CD14-positive monocyte (primary cell): Measurements from ENCODE around the gene MSL2. TPM values are rescaled to one million over a fixed set of nuclear protein-coding genes. Genes with fewer than 3 reads are reported as not detected.
A peak's percentile ranks its signal among the peaks of the same experiment; 100 is the strongest.

Source experiments
- DNase-seq, 3 donors: peaks; one replicate each; pipeline ENCODE4 v3.0.0-alpha.2; 2011 to 2022
- H2AFZ ChIP-seq: 2 replicates; pipeline ENCODE4 v1.6.0; 2012; ENCODE audit warnings: mild to moderate bottlenecking, low read depth, low read length, inconsistent platforms; ENCODE audit not compliant: insufficient read depth, poor library complexity, severe bottlenecking
- H3K27ac ChIP-seq, 2 donors: 1 replicate in 1 of 2; 2 replicates in 1 of 2; pipeline ENCODE4 v1.5.1; 2012 to 2013; ENCODE audit warnings: low read length in 2 of 2, control low read depth in 1 of 2, inconsistent platforms in 1 of 2, low read depth in 1 of 2, mild to moderate bottlenecking in 1 of 2
- H3K27me3 ChIP-seq, 2 donors: one replicate each; pipeline versions ENCODE4 v1.6.0 to v1.6.1; 2011 to 2013; ENCODE audit warnings: low read length in 2 of 2; ENCODE audit not compliant: control insufficient read depth in 2 of 2, insufficient read depth in 2 of 2
- H3K36me3 ChIP-seq, 2 donors: replicated peaks in 1 of 2; 1 replicate in 1 of 2; 2 replicates in 1 of 2; pipeline versions ENCODE4 v1.5.1 to v1.6.1; 2012 to 2013; ENCODE audit warnings: low read length in 2 of 2, control low read depth in 1 of 2, inconsistent platforms in 1 of 2, mild to moderate bottlenecking in 1 of 2; ENCODE audit not compliant: insufficient read depth in 2 of 2, control insufficient read depth in 1 of 2
- H3K4me1 ChIP-seq, 2 donors: 1 replicate in 1 of 2; 2 replicates in 1 of 2; pipeline versions ENCODE4 v1.5.1 to v1.6.1; 2012 to 2013; ENCODE audit warnings: low read length in 2 of 2, control low read depth in 1 of 2, inconsistent platforms in 1 of 2, mild to moderate bottlenecking in 1 of 2, moderate library complexity in 1 of 2; ENCODE audit not compliant: insufficient read depth in 2 of 2, control insufficient read depth in 1 of 2
- H3K4me2 ChIP-seq: replicated peaks from 2 replicates; pipeline ENCODE3; 2012; ENCODE audit warnings: low read length, moderate library complexity, mild to moderate bottlenecking; ENCODE audit not compliant: poor library complexity, severe bottlenecking; ENCODE audit errors: extremely low read depth
- H3K4me3 ChIP-seq, 3 experiments: fragments of 200-600 bp in 1 of 3; sonication (generic) in 1 of 3; replicated peaks in 1 of 3; 1 replicate in 2 of 3; 2 replicates in 1 of 3; pipeline ENCODE4 v1.5.1; 2011 to 2013; ENCODE audit warnings: low read length in 3 of 3, mild to moderate bottlenecking in 3 of 3, control low read depth in 2 of 3, low read depth in 2 of 3, inconsistent platforms in 1 of 3, moderate library complexity in 1 of 3
- H3K79me2 ChIP-seq: 2 replicates; pipeline ENCODE4 v1.6.0; 2012; ENCODE audit warnings: mild to moderate bottlenecking, control low read depth, inconsistent platforms, low read length, moderate library complexity; ENCODE audit not compliant: insufficient read depth
- H3K9ac ChIP-seq: 2 replicates; pipeline ENCODE4 v1.6.0; 2017; ENCODE audit warnings: low read length, mild to moderate bottlenecking; ENCODE audit not compliant: insufficient read depth, poor library complexity, severe bottlenecking
- H3K9me3 ChIP-seq, 2 donors: replicated peaks in 1 of 2; 1 replicate in 1 of 2; 2 replicates in 1 of 2; pipeline versions ENCODE4 v1.5.1 to v1.6.1; 2012 to 2013; ENCODE audit warnings: low read length in 2 of 2, control low read depth in 1 of 2; ENCODE audit not compliant: control insufficient read depth in 1 of 2, insufficient read depth in 1 of 2
- H4K20me1 ChIP-seq: 2 replicates; pipeline ENCODE4 v1.6.0; 2012; ENCODE audit warnings: mild to moderate bottlenecking, low read length, control low read depth, moderate library complexity; ENCODE audit not compliant: insufficient read depth
- H3K27ac Mint-ChIP-seq, 7 donors: one replicate each; pipeline ENCODE4 v1.8.0; 2020; ENCODE audit warnings: mild to moderate bottlenecking in 7 of 7, mixed read lengths in 7 of 7, moderate library complexity in 6 of 7, inconsistent platforms in 2 of 7
- H3K27me3 Mint-ChIP-seq, 3 donors: one replicate each; pipeline ENCODE4 v1.8.0; 2021 to 2022; ENCODE audit warnings: low read depth in 3 of 3, mild to moderate bottlenecking in 3 of 3, mixed read lengths in 3 of 3, moderate library complexity in 3 of 3, inconsistent platforms in 1 of 3
- H3K36me3 Mint-ChIP-seq, 2 donors: one replicate each; pipeline ENCODE4 v1.8.0; 2020; ENCODE audit warnings: mixed read lengths in 2 of 2, inconsistent platforms in 1 of 2, mild to moderate bottlenecking in 1 of 2
- H3K4me1 Mint-ChIP-seq: one replicate; pipeline ENCODE4 v1.8.0; 2020; ENCODE audit warnings: mild to moderate bottlenecking, mixed read lengths
- H3K4me3 Mint-ChIP-seq, 2 donors: one replicate each; pipeline ENCODE4 v1.8.0; 2020; ENCODE audit warnings: mild to moderate bottlenecking in 2 of 2, mixed read lengths in 2 of 2, moderate library complexity in 1 of 2
- H3K9me3 Mint-ChIP-seq, 7 donors: one replicate each; pipeline ENCODE4 v1.8.0; 2020 to 2022; ENCODE audit warnings: mixed read lengths in 7 of 7, mild to moderate bottlenecking in 6 of 7, moderate library complexity in 6 of 7, inconsistent platforms in 2 of 7
- WGBS: methylation state at CpG from one replicate; pipeline ENCODE4 v1.1.5; 2013; ENCODE audit warnings: missing lambda C conversion rate; ENCODE audit not compliant: insufficient coverage; 5-methylcytosine and 5-hydroxymethylcytosine counted together
- intact Hi-C, 2 donors: fragments of 100-400 bp; cut with micrococcal nuclease; formaldehyde crosslinking; loops; one replicate each; pipeline versions ENCODE4 v1.15.0 to v1.15.1; 2023
- polyA plus RNA-seq, 3 donors: library from polyadenylated mRNA; depleted of rRNA in 1 of 3; unstranded in 2 of 3; stranded (reverse) in 1 of 3; fragments of 300-500 nt in 2 of 3; fragments of >200 nt in 1 of 3; fragmentation: Illumina TruSeq in 2 of 3; gene quantifications; 1 replicate in 2 of 3; 2 replicates in 1 of 3; pipeline ENCODE4 v1.2.3, GENCODE V29; 2012 to 2021
- TF ChIP-seq, protein P1 (sequence below): fragments of 200-600 bp; IDR thresholded peaks from one replicate; pipeline ENCODE4 v1.8.0; 2022; ENCODE audit warnings: antibody characterized with exemption, mild to moderate bottlenecking

MSL2 gene
- polyA plus RNA-seq, 3 donors = 13.3 to 25.5 (median 15.9) TPM

DNA sequence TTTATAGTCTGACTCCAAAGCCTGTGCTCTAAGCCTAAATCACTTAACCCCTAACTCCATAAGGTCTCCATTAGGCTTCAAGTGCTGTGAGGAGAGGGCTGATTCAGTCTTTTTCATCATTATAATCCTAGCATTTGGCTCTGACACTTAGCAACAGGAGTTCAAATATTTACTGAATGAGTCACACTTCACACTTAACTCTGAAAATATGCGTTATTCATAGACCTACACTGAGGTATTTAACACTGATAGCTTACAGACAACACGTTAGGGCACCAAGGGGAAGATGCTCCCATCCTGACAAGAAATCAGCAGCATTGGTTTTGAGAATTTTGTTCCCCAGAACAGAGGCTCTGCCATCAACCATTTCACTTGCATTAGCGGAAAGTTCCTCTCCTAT is 53.5 kb downstream of the MSL2 start:
- Histone ChIP-seq H3K4me2 (no peak overlapping the region), H4K20me1 (peaks cover 32% of the 10 kb centered on the region), H3K27me3 (no peaks in the 10 kb centered on the region), H3K4me3 (no peak overlapping the region), H3K4me1 (no peaks in the 10 kb centered on the region), H3K9ac (no peak overlapping the region), H3K9me3 (no peaks in the 10 kb centered on the region), H3K27ac (no peak overlapping the region), H3K79me2 (peaks cover 10% of the 10 kb centered on the region), H2AFZ (no peak overlapping the region), H3K36me3 (peaks cover 0 to 2% of the 10 kb centered on the region in 2 donors)
- peaks cover 13% of the 10 kb centered on the region for H3K4me1 Mint-ChIP-seq
- H3K4me3 Mint-ChIP-seq = no peak overlapping the region
- no peak overlapping the region for H3K27ac Mint-ChIP-seq
- TF ChIP-seq, protein P1, sequence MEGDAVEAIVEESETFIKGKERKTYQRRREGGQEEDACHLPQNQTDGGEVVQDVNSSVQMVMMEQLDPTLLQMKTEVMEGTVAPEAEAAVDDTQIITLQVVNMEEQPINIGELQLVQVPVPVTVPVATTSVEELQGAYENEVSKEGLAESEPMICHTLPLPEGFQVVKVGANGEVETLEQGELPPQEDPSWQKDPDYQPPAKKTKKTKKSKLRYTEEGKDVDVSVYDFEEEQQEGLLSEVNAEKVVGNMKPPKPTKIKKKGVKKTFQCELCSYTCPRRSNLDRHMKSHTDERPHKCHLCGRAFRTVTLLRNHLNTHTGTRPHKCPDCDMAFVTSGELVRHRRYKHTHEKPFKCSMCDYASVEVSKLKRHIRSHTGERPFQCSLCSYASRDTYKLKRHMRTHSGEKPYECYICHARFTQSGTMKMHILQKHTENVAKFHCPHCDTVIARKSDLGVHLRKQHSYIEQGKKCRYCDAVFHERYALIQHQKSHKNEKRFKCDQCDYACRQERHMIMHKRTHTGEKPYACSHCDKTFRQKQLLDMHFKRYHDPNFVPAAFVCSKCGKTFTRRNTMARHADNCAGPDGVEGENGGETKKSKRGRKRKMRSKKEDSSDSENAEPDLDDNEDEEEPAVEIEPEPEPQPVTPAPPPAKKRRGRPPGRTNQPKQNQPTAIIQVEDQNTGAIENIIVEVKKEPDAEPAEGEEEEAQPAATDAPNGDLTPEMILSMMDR = no peak
- intact Hi-C loops = no loop called here
- peaks cover 0 to 7% of the 10 kb centered on the region in 2 donors for H3K36me3 Mint-ChIP-seq
- DNase-seq = peak in 2 of 3 donors; percentile 9 to 42
- 93% methylated on average over 2 of the region's 3 CpGs for WGBS
- peaks cover 0 to 2% (median 0%) of the 10 kb centered on the region in 7 donors for H3K9me3 Mint-ChIP-seq
- no peaks in the 10 kb centered on the region for H3K27me3 Mint-ChIP-seq

- H3K27ac Mint-ChIP-seq = peak overlapping the region in 2 of 7 donors; percentile 6 to 60
- Histone ChIP-seq H3K9me3 (no peaks in the 10 kb centered on the region), H3K27me3 (no peaks in the 10 kb centered on the region), H3K4me2 (no peak overlapping the region), H3K79me2 (peaks cover 3% of the 10 kb centered on the region), H3K4me3 (no peak overlapping the region), H3K9ac (no peak overlapping the region), H2AFZ (no peak overlapping the region), H4K20me1 (peaks cover 25% of the 10 kb centered on the region), H3K4me1 (no peaks in the 10 kb centered on the region), H3K27ac (no peak overlapping the region), H3K36me3 (peaks cover 0 to 2% of the 10 kb centered on the region in 2 donors)
- H3K36me3 Mint-ChIP-seq = peaks cover 0 to 7% of the 10 kb centered on the region in 2 donors
- intact Hi-C loops = no loop called here
- TF ChIP-seq, protein P1 = no peak
- no peaks in the 10 kb centered on the region for H3K27me3 Mint-ChIP-seq
- DNase-seq = no peak
- no peak overlapping the region for H3K4me3 Mint-ChIP-seq
- peaks cover 13% of the 10 kb centered on the region for H3K4me1 Mint-ChIP-seq
- WGBS = 20% methylated on average over 1 of the region's 4 CpGs
- peaks cover 0 to 2% (median 0%) of the 10 kb centered on the region in 7 donors for H3K9me3 Mint-ChIP-seq
These were observed 54.2 kb downstream of the MSL2 start for GRCh38 chr3:136141891-136142290.
